T1000 (cell line): ENCODE measurements around the gene PLCB1.
A peak's percentile ranks its signal among the peaks of the same experiment; 100 is the strongest.

Experiments
- DNase-seq: peaks from one replicate; lab custom pipeline; 2025; ENCODE audit warnings: mixed read lengths; lab: John Stamatoyannopoulos, UW

The PLCB1 gene

DNA sequence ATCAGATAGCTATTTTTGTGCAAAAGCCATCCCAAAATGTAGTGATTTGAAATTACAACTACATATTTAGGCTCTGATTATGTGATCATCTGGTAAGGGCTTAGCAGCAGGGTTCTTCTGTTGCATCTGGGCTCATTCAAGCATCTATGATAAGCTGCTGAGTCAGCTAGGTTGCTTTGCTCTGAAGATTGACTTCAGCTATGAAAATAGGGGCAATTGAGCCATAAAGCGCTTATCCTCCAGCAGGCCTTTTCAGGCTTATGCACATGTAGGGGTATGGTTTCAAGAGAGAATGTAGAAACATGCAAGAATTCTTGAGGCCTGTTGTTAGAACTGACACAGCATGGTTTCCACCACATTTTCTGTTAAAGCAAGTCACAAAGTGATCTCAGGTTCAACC, 114.1 kb downstream of the PLCB1 start:
- no peak for DNase-seq

- no peak for DNase-seq
Observed at GRCh38 chr20:8246716-8247115, 114.7 kb downstream of the PLCB1 start.

GRCh38 chr20:8248051-8248450, 116.0 kb downstream of the PLCB1 start:
- no peak for DNase-seq

DNA sequence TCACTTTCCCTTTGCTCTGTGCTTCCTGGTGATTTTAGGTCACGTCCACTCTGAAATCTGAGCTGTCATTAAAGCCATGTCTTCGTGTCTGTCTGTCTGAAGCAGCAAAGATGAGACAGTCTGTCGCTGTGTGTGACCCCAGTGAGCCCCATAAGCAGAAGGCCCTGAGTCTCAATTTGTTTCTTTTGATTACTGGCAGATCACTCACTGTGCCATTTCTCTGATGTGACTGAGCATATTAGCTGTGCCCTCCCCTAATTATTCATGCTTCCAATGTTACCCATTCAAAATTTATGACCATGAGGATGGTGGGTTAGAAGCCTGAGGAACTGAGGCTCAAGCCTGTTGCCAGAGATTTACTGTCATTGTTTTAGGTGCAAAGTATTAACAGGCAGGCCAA, 117.6 kb downstream of the PLCB1 start:
- DNase-seq: no peak

GRCh38 chr20:8250539-8251200, 118.6 kb downstream of the PLCB1 start:
- DNase-seq: no peak

- no peak for DNase-seq
Observed at GRCh38 chr20:8251201-8251575, 119.1 kb downstream of the PLCB1 start.

DNA sequence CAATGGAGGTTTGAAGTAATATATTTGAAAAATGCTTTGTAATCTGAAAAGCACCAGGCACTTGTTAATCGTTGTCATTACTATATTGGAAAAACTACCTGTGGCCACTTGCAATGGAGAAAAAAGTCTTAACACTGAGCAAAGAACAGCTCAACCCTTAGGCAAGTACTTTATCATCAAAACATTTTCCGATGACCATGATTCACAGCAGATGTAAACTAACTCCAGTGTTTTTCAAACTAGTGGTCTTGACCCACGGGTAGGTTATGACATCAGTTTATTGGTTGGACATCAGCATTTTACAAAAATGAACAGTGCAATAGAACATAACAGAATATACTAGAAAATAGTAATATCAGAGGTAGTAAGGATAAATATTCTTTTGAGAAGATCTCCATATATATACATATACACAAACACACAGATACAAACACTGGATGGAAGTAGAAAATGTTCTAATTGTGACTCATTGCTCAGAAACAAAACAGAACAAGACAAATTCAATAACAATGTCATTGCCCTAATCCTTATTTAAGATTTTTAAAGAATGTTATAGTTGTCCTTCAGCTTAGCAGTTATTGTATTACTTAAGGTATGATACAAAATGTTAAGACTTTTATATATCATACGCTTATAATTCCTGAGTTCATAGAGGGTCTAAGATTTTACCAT, 123.0 kb downstream of the PLCB1 start:
- no peak for DNase-seq

GRCh38 chr20:8255945-8256632, 124.0 kb downstream of the PLCB1 start:
- no peak for DNase-seq

- DNase-seq: no peak
Observed at GRCh38 chr20:8260837-8261251, 128.8 kb downstream of the PLCB1 start.

- DNase-seq: no peak
Observed at GRCh38 chr20:8262721-8263120, 130.7 kb downstream of the PLCB1 start.

- DNase-seq: no peak
Observed at GRCh38 chr20:8265588-8265987, 133.5 kb downstream of the PLCB1 start.

DNA sequence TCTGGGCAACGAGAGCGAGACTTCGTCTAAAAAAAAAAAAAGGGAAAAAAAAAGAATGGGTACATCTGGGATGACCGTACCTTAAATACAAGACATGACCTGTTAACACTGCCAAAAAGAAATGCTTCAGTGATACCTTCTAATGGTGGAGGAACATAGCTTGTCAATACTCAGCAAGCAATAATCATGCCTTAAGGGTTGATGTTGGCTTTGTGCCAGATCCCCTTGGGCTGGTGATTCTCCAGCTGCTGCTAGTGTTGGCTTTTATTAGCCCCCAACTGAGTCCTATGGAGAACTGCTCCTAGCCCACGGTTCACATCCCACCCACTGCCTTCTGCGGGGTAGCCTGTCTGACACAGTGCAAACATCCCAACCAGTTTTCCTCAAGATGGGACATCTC, 134.9 kb downstream of the PLCB1 start:
- DNase-seq: no peak

GRCh38 chr20:8271727-8272126, 139.7 kb downstream of the PLCB1 start:
- no peak for DNase-seq

DNA sequence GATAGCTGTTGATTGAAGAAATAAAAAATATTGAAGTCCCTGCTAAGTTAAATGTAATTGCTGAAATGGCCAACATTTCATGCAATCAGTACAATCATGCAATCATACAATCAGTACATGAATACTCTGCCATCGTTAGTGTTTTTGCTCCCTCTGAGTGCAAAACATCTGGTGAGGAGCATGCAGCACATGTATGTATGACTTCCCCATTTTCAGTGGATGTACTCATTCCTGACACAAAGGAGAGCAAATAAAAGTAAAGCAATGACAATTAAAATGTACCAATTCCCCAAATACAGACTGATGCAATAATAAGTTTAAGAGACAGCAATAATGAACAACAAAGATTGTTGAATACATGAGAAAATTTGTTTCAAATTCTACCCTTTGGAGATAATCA, 140.7 kb downstream of the PLCB1 start:
- no peak for DNase-seq

DNA sequence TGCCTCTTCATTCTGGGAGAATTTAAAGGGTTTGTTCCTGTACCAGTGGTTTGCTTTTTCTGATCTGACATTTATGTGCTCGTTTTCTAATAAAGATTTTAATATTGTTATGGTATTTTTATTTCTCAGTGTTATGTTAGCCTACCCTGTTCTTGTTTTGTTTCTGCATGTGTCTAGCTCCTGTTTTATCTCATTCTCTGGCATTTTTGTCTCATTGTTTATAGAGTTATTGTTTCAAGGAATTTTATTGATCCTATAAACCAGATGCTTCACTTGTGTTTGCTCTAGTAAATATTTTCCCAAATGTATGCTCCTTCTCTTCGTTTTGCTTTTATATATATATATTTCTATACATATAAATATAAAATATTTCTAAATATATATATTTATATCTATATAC, 152.8 kb downstream of the PLCB1 start:
- no peak for DNase-seq

GRCh38 chr20:8287340-8287739, 155.3 kb downstream of the PLCB1 start:
- no peak for DNase-seq

- no peak for DNase-seq
Observed at GRCh38 chr20:8291200-8291599, 159.1 kb downstream of the PLCB1 start.

DNA sequence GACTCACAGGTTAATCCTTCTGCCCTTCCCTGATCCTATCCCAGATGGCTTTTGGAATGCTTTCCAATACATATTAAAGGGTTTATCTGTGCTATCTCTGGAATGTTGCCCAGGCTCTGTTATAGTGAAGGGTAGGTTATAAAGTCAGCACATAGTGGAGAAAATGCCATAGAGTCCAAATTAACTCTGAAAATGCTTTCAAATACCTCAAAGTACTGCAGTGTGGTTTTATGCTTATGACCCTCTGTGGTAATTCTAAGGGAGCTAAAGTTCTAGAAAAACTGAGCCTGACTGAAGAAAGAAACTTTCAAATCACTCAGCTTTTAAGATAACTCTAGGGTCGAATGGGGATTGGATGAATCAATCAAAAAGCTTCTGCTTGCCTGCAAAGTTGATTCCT, 159.8 kb downstream of the PLCB1 start:
- DNase-seq: peak; percentile 19

- no peak for DNase-seq
Observed at GRCh38 chr20:8292793-8293192, 160.7 kb downstream of the PLCB1 start.

DNA sequence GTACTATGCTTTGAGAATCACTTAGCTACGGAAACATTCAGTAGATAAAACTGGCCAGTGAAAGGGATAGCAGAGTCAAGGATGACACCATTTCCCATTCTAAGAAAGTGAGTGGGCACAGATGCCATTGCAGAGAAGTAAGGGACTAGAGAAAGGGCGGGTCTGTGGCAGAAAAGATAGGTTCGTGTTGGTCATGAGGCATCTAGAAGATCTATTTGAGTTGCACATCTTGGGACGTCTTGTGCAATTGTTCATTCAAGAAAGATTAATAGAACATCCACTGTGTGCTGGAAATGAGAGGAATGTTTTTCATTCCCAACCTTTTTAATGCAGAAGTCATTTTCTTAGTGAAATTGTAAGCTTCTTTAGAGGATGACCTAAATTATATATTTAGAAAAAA, 161.7 kb downstream of the PLCB1 start:
- no peak for DNase-seq

- no peak for DNase-seq
Observed at GRCh38 chr20:8296536-8296935, 164.5 kb downstream of the PLCB1 start.

DNA sequence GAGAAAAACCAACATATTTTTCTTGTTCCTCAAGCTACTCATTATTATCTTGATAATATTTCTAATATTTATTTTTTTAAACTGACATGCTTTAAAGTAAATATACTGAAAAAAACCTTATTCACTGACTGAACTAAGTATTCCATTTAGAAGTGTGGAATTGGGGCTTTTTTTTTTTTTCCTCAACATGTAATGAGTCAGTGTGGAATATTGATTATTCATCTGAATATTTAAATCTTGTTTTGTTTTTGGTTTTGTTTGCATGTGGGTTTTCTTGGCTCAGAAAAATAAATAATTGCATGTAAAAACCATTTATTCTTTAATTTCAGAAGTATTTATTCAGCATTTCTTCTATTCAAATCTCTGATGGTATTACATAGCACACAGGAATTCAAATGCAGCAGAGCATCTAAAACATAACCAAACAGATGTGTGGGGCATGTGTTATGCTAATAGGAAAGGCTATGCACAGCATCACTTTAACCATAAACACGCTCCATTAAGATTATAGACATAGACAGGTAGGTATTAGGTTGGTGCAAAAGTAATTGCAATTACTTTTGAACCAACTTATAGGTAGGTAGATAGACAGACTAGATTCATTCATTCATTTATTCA, 166.5 kb downstream of the PLCB1 start:
- DNase-seq: no peak

DNA sequence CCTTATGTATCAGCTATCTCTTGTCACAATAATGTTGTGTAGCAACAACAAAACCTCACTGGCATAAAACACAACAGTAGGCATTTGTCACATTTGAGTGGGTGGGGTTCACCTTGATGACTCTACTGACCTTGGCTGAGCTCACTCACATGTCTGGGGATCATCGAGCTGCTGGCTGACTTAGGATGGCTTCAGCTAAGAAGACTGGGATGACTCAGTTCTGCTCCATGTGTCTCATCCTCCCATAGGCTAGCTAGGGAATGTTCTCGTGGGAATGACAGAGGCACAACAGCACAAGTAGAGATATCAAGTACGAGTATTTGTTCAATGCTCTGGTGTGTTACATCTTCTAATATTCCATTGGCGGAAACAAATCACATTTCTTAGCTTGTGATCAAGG, 167.9 kb downstream of the PLCB1 start:
- DNase-seq: no peak
